HG02970 (cell line): ENCODE measurements around the gene PLXNA4.

Source experiments
- ATAC-seq: cut with Tn5 transposase; IDR thresholded peaks from one replicate; pipeline ENCODE4 v1.9.1; 2021; ENCODE audit warnings: mild to moderate bottlenecking, moderate library complexity, moderate number of reproducible peaks; ENCODE audit not compliant: unreplicated experiment, low FRiP score

The PLXNA4 gene

DNA sequence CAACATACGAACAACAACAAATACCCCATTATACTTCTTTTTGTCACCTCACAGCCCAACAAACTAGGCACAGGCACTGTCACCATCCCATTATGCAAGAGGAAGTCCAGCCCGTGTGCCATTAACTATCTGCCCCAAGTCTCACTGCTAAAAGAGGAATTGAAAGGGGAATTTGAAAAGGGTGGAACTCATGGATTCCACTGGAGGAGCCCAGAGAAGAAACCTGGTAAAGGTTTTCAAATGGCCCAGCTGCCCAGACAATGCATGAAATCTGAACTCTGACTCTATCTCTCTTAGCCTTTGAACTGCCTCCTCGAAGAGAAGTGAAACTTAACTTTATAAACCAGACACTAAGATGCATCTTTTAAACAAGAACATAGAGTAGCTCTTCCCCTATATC, 130.0 kb downstream of the PLXNA4 start:
- ATAC-seq, result no peak

DNA sequence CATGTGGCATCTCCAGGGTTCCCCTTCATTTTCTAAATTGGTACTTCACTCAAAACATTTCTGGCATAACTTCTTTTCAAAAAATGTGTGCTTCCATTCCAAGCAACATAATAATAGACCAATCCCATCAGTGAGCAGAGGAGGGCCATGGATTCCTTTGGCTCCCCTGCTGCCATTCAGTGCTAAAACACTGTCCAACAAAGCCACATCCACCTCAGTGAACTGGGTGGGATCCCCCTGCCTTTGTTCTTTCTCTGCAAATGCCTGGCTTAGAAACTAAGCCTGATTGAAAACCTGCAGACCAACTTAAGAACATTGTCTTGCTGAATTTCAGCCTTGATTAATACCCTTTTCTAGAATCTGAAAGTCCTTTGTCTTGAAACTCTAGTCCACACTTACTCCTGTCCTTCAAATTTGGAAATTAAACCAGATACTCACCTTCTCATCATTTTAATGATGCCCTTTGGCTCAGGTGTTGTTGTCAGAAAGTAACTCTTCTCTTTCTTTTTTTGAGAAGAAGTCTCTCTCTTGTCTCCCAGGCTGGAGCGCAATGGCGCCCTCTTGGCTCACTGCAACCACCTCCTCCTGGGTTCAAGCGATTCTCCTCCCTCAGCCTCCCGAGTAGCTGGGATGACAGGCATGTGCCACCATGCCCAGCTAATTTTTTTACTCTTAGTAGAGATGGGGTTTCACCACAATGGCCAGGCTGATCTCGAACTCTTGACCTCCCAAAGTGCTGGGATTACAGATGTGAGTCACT, 132.3 kb downstream of the PLXNA4 start:
- ATAC-seq, result no peak

DNA sequence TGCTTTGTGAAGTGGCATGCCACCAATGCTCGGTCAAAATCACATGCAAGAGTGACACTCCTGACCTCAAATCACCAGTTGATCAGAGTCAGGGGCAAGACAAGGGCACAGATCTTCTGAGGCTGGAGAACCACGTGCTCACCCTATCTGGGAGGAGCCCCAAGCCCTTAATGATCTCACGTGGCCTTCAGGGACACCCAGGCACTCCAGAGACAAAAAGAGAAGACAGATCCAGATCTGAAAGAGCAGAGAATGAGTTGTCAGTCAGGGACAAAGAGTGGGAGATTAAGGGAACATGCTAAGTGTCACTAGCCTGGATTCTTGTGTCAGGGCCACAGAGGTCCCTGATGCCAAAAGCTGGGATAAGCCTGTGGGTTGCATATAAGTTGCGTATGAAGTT, 134.3 kb downstream of the PLXNA4 start:
- no peak for ATAC-seq

DNA sequence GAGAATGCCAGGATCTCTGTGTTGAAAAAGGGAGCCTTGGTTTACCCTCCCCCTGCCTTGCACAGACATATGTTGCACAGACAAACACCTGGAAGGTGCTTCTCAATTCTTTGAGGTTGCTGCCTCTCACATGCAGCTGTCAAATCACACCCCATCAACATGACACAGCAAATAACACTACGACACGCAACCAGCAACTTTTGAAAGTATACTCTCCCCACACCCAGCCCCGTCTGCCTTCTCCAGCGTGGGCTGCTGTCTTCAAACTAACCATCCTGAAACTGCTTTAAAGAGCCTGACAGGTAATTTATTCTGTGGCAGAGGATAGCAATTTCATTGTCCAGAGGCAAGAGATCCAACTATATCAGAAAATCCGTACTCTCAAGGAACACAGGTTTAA, 136.1 kb downstream of the PLXNA4 start:
- no peak for ATAC-seq

DNA sequence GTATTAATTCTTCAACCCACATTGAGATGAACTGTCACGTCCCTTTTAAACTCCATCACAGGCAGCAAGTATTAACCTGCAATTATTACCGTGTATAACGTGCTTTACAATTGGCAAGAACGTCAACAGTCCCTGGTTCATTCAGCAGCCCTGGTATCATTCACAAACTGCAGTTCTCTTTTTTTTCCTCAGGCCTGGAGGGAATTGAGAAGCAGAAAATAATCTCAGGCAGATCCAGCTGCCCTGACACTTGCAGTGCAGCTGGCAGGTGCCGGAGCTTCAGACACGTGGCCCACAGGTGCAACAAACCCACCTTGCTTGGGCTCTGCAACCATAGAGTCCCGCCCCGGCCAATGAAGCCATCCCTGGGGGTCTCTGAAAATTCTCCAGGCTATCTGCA, 137.3 kb downstream of the PLXNA4 start:
- ATAC-seq, result no peak

DNA sequence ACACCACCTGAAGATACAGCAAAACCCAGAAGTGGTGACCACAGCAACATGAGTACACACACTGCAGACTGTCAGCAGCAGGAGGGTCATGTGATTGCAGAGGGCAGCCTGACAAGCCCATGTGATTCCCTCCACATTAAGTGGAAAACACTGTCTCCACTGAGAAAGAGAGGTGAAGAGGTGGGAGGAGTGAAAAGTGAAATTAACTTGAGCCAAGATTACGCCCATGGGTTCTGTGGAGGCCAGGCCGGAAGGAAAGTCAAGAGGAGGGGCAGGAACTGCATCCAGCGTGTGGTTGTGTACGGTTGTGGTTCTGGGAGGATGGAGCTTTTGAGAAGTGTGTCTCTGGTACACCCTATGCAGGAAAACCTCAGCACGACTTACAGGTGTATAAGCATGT, 138.5 kb downstream of the PLXNA4 start:
- no peak for ATAC-seq

DNA sequence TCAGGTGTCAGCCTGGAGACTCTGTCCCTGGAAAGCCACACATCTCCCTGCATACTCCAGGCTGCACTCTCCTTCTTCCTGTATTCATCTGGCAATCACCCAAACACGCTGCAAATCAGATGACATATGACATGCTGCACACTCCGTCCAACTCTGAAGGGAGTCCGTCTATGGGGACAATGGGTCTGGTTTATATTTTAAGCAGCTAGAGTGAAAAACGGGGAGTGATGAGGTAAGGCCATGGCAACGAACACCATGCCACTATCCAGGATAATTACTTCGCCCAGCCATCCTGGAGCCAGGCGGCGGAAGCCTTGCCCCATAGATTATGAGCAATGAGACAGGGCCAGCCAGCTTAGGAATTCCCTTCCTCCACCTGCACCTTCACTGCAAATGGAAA, 140.1 kb downstream of the PLXNA4 start:
- no peak for ATAC-seq

DNA sequence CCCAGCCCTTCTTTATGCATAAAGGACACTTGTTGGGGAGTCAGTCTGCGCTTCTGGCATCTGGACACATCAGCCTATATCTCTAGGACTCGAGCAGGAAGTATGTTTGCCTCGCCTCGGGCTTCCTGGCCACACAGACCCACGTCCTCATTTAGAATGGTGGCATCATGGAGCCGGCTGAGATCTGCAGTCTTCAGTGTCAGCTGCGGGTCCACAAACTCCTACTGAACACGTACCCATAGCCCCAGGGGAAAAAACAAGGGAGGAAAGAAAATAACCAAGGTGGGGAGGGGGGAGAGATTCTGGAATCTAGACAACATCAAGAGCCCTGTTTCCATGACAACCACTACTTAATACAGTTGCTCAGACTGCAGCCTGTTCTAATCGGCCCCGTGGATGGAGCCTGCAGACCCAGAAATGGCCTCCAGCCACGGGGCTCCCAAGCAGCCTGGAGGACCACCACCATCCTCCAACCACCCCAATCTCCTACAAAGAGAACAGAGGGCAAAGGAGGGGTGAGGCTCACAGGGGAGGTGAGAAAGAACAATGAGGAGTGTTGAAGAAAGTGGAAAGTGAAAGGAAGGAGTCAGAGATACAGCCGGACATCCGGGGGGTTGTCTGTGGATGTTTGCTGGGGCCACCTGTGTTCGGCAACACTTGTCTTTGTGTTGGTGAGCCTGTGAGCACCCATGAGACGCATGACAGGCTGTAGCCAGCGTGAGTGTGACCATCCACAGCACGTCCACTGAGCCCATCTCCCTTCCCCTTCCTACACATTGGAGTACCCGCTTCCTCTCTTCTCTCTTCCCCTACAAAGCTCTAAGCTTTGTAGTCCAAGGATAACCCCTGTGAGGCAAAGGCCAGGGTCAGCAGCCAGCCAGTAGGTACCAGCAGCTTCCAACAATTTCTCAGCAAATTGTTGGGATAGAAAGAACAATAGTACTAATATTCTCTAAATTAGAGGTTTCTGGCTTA, 141.0 kb downstream of the PLXNA4 start:
- ATAC-seq, result no peak

DNA sequence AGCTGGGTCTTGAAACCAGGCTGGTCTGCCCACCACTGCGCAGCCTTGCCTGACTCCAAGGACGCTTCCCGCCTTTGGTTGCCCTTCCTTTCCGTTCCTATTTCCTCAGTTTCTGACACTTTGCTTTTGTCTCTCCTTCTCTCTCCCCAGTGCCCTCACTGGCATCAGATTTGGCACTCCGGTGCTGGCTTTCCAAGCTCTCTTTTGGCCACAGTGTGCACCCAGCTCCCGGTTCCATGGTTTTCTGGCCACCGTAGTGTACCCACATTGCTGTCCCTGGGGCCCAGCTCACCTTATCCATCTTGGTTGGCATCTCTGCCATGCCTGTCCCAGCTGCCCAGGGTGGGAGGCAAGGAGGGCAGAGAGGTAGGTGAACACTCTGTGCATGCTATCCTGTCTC, 142.2 kb downstream of the PLXNA4 start:
- no peak for ATAC-seq

DNA sequence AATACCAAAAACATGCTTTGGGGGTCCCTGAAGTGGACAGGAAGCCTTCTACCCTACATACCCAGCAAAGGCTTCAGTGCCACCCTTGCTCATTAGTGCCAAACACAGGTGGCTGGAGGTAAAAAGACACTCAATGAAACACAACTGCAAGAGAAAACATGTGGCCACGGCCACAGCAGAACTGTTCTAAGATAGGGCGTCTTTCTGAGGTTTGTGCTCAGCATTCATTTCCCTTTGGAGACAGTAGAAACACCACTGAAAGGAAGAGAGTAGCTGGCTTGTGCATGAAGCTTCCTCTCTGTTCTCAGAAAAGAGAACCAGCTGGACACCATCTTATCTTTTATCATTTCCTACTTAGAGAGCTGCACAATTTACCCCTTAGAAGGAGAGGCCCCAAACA, 143.0 kb downstream of the PLXNA4 start:
- ATAC-seq, result no peak

DNA sequence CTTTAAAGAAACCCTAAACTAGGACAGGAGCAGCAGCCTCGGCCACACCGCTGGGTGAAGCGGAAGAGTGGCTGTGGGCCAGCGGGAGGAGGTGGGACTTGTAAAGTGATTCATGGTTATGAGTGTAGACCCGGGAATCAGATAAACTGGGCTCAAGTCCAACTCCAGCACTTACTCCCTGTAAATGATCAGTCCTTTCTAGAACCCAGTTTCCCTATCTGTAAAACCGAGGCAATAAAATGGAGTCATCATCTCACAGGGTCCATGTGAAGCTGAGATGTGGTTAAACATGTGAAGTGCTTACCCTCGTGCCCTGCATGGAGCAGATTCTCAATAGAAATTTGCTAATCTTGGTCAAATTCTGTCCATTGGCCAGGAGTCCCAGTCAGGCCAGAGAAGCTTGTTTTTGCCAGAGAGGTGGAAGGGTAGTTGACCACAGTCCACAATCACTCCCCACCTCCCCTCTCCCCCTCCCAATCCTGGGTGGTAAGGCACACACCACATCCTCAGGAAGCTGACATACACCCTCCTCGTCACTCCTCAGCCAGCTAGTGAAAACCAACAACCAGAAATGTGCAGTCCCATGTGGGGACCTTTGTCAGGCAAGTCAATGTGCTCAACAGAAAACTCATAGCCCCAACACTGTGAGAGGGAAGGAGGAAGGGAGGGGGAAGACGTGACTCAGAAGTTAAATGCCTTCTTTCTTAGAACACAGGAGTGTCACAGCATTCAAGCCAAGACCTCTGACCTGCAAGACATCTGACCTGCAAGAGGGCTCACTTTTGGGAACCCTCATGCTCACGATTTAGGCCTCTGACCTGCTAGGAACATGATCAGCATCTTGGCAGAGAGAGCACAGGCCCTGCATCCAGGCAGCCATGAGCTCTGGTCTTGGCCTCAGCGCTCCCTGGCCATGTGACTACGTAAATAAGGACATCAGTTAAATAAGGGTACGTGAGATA, 145.1 kb downstream of the PLXNA4 start:
- ATAC-seq, result no peak

DNA sequence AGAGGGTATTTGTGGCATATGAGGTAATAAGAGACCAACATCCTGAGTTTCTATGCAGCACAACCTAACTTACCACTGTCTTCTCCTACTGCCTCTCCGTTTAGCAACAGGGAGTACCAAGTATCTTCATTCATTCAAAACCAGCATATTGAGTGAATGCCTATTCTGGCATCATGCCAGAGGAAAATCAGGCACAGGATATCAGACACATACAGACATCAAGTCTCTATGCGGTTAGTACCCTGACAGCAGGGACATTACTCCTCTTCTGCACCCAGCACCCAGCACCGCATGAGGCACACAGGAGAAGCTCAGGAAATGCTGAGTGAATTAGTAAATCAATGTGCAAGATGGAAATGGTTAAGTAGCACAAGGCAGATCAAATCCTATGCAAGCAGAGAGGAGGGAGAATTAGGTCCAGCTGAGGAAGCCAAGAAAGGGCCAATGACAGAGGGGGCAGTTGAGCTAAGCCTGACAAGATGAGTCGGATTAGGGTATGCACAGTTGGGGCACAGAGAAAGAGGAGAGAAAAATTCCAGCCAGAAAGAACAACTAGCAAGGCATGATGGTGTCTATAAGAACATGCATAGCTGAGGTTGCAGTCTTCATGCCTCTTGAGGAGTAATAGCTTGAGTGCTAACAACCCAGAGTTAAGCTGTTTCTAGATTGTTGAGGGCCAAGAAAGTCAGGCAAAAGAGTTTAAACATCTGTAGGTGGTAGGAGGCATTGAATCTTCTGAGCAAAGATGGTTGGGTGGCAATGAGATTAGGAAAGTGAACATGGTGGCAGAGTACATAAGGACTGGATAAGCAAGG, 146.0 kb downstream of the PLXNA4 start:
- ATAC-seq, result no peak

DNA sequence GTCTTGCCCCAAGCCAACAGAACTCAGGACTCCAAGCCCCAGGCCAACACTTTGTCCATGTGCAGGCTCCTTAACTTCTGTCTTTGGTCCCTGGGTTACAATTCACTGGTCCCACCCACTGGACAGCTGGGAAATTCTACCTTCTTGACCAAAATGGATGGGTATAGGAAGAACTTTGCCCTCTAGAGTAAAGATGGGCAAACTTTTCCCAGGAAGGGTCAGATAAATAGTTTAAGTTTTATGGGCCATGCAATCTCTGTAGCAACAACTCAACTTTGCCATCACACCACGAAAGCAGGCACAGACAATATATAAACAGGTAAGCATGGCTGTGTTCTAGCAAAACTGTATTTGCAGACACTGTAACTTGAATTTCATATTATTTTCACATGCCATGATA, 147.1 kb downstream of the PLXNA4 start:
- no peak for ATAC-seq

DNA sequence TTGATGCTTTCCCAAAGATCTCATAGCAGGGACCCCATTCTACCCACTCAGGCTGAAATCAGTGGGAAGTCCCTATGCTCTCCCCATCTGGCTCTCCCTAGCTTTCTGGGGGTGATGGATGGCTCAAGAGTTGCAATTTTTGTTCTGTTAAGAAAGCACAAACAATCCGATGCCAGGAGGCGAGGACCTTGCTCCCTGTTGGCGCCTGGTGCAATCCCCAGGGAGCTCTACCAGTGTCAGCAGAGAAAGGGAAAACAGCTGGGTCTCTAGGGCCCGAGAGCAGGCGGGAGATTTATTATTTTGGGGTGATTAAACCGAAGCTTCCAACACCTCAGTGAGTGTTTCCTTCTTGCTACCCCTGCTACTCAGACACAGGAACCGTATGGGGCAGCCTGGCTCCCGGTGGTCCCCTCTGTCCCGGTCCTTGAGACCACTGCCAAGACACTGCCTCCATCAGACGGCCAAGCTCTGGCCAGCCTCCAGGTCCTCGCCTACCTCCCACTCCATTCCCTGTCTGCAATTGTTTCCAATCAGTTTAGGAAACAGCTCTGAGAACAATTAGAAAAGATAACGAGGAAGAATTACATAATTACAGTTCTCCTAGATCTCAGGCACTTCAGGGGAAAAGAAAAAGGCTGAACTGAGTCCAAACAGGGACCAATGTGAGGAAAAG, 147.9 kb downstream of the PLXNA4 start:
- no peak for ATAC-seq

DNA sequence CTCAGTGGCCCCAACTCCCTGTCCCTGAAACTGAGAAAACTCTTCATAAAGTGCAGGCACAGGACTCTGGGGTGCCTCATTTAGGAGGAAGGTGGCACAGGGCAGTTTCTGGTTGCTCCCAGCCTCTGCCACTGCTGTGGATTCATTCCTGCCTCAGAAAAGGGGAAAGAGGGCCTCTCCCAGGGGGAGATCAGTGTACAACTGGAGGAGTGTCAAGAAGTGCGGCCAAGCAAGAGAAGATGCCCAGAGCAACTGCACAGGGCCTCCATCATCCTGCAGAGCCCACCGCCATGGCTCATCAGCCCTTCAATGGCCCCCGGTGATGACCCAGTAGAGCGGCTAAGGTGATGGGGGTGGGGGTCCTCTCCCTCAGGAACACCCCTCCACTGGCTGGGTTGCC, 150.3 kb downstream of the PLXNA4 start:
- ATAC-seq, result no peak

DNA sequence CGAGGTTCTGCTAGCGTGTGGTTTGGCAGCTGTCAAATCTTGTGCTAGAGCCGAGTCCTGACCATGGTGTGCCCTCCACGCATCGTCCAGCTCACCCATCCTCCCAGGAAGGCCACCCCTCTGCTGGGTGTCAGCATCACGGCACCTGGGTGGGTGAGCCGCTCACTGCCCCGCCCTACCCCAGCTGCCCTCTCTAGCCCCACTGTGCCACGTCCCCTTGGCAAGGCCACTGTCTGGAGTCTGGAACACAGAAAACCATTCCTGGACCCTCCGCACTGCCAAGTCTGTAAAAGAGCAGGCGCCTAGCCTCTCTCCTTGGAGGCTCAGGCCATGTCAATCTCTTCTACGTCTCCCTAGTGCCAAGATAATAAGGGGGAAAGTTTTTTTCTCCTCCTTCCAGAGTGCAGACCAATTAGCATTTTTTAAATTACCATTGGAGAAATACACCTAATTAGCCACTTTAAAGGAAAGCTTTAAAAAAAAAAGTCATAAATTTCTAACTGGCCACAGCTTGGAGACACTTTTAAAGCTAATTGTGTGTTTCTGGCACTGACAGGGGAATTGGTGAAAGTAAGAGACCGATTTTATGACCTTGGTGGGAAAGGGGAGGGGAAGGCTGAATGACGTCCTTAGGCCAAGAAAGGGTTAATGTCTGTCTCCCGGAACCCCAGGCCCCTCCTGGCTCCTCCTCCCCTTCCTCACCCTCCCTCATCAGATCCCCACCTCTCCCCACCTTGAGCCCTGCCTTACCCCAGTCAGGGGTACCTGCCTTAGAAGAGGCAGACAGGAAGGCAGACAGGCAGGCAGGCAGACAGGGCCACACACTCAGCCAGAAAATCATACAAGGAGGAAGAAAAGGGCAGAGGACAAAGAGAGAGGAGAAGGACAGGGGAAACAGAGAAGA, 151.2 kb downstream of the PLXNA4 start:
- no peak for ATAC-seq

DNA sequence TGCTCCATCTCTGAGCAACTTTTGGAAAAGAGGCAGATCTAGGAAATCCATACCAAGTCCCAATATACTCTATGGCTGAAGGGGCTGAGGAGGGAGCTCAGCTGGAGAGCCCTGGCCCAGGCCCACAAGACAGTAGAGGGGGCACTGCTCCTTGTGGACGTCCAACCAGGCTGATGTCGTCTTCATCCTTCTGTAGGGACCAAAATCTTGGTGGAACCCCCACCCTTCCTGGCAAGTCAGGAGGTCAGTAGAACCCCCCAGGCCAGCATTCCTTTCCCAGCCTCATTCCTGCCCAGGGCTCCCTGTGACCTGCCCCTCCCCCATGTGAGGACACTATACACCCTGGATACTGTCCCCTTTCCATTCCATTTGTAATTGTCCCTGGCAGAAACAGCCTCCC, 152.0 kb downstream of the PLXNA4 start:
- ATAC-seq, result no peak

DNA sequence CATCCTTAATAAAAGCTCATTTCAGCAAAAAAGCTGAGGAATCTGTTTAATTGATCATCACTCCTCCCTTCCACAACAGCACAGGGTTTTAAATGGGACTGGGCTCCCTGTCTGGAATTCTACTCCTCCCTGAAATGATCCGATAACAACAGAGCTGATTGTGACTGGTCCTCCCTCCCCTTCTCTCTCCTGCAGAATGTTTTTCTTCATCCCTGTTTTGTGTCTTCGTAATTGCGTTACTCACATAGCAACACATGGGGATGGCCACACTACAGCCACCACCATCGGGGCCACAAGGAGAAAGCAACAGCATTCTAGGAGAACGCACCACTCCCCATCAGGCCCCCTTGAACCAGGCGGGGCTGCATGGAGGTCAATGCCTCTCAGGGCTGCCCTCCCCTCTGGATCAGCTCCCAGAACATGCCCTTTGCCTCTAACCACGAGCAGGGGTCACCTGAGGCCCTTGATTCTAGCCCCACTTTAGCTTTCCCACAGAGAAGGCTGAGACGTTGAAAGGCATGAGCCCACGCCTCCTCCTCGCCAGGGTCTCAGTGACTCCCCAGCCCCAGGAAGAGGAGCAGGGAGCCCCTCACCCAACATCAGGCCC, 152.6 kb downstream of the PLXNA4 start:
- ATAC-seq, result no peak
